ENCODE data around the gene CNR2. TPM values are rescaled to one million over a fixed set of nuclear protein-coding genes. Genes with fewer than 3 reads are reported as not detected.

CNR2 gene
- total RNA-seq, 1 donor from 2014 or later = not detected

GRCh38 chr1:23885222-23885621, 27.9 kb downstream of the CNR2 start:
- Mint-ChIP-seq H3K36me3 (no peaks in the 10 kb centered on the region), H3K4me3 (no peak overlapping the region), H3K4me1 (no peaks in the 10 kb centered on the region), H3K27ac (no peak overlapping the region), H3K27me3 (ENCODE audit: low read depth) (peaks cover 2% of the 10 kb centered on the region), H3K9me3 (no peaks in the 10 kb centered on the region)
- TF ChIP-seq CTCF (IDR thresholded peaks at IDR 0.05; ENCODE audit: unreplicated experiment) = no peak
- DNase-seq (ENCODE audit: low spot score in 2 of 2, unreplicated experiment in 2 of 2) = no peak

GRCh38 chr1:23882746-23883145, 30.4 kb downstream of the CNR2 start:
- TF ChIP-seq CTCF (IDR thresholded peaks at IDR 0.05; ENCODE audit: unreplicated experiment) = no peak
- no peak overlapping the region for H3K4me3 Mint-ChIP-seq

GRCh38 chr1:23879809-23880208, 33.4 kb downstream of the CNR2 start:
- H3K4me3 Mint-ChIP-seq = no peak overlapping the region
- no peaks in the 10 kb centered on the region for H3K27me3 Mint-ChIP-seq (ENCODE audit: low read depth)
- peaks cover 7% of the 10 kb centered on the region for H3K36me3 Mint-ChIP-seq

More at GRCh38 chr1:23882746-23883145, 30.4 kb downstream of the CNR2 start:
- Mint-ChIP-seq H3K36me3 (peaks cover 5% of the 10 kb centered on the region), H3K27me3 (ENCODE audit: low read depth) (peaks cover 2% of the 10 kb centered on the region), H3K27ac (no peak overlapping the region), H3K4me1 (no peaks in the 10 kb centered on the region), H3K9me3 (peaks cover 12% of the 10 kb centered on the region)
- no peak for DNase-seq (ENCODE audit: low spot score in 2 of 2, unreplicated experiment in 2 of 2)

GRCh38 chr1:23878668-23879067, 34.5 kb downstream of the CNR2 start:
- TF ChIP-seq CTCF (IDR thresholded peaks at IDR 0.05; ENCODE audit: unreplicated experiment) = no peak
- DNase-seq (ENCODE audit: low spot score in 2 of 2, unreplicated experiment in 2 of 2) = no peak
- H3K27me3 Mint-ChIP-seq (ENCODE audit: low read depth) = peaks cover 3% of the 10 kb centered on the region
- H3K27ac Mint-ChIP-seq = no peak overlapping the region
- H3K9me3 Mint-ChIP-seq = peaks cover 23% of the 10 kb centered on the region
- H3K4me3 Mint-ChIP-seq = no peak overlapping the region
- H3K36me3 Mint-ChIP-seq = peaks cover 7% of the 10 kb centered on the region
- no peaks in the 10 kb centered on the region for H3K4me1 Mint-ChIP-seq

More at GRCh38 chr1:23879809-23880208, 33.4 kb downstream of the CNR2 start:
- no peak for TF ChIP-seq CTCF (IDR thresholded peaks at IDR 0.05; ENCODE audit: unreplicated experiment)
- Mint-ChIP-seq H3K9me3 (peaks cover 23% of the 10 kb centered on the region), H3K27ac (no peak overlapping the region), H3K4me1 (no peaks in the 10 kb centered on the region)
- no peak for DNase-seq (ENCODE audit: low spot score in 2 of 2, unreplicated experiment in 2 of 2)

GRCh38 chr1:23875382-23875781, 37.8 kb downstream of the CNR2 start:
- Mint-ChIP-seq H3K4me3 (no peak overlapping the region), H3K9me3 (peaks cover 23% of the 10 kb centered on the region), H3K36me3 (peaks cover 7% of the 10 kb centered on the region), H3K27me3 (ENCODE audit: low read depth) (peaks cover 5% of the 10 kb centered on the region), H3K4me1 (no peaks in the 10 kb centered on the region), H3K27ac (no peak overlapping the region)
- no peak for TF ChIP-seq CTCF (IDR thresholded peaks at IDR 0.05; ENCODE audit: unreplicated experiment)
- no peak for DNase-seq (ENCODE audit: low spot score in 2 of 2, unreplicated experiment in 2 of 2)

- Mint-ChIP-seq H3K9me3 (peaks cover 9% of the 10 kb centered on the region), H3K4me3 (no peak overlapping the region), H3K36me3 (peaks cover 2% of the 10 kb centered on the region), H3K27me3 (ENCODE audit: low read depth) (peaks cover 18% of the 10 kb centered on the region), H3K4me1 (peaks cover 4% of the 10 kb centered on the region), H3K27ac (no peak overlapping the region)
- DNase-seq (ENCODE audit: low spot score in 2 of 2, unreplicated experiment in 2 of 2) = no peak
- TF ChIP-seq CTCF (IDR thresholded peaks at IDR 0.05; ENCODE audit: unreplicated experiment) = no peak
Measured at GRCh38 chr1:23872421-23872820, 40.7 kb downstream of the CNR2 start.
